ENCODE data around the gene DAP. TPM values are rescaled to one million over a fixed set of nuclear protein-coding genes. Genes with fewer than 3 reads are reported as not detected.

DAP gene
- total and polyA plus RNA-seq, 2 experiments from 2014 or later = 35.7 to 37.6 TPM

GRCh38 chr5:10662661-10663488, 98.2 kb downstream of the DAP start (continued):
- TF ChIP-seq CTCF (conservative IDR thresholded peaks at IDR 0.05; ENCODE audit: low read depth in 2 of 2) = no peak
- TF ChIP-seq POLR2AphosphoS5 (IDR thresholded peaks at IDR 0.05; ENCODE audit: low read depth) = no peak
- TF ChIP-seq ETS1 (IDR thresholded peaks at IDR 0.05) = no peak
- no peak for TF ChIP-seq STAT1 (IDR thresholded peaks at IDR 0.05; ENCODE audit: unreplicated experiment)
- no peak for TF ChIP-seq ZNF331 (CRISPR knock-in tag; IDR thresholded peaks at IDR 0.05; ENCODE audit: low read depth)
- no peak for TF ChIP-seq REST (IDR thresholded peaks at IDR 0.05; ENCODE audit: unreplicated experiment)
- no peak for TF ChIP-seq NANOG (IDR thresholded peaks at IDR 0.05; ENCODE audit: borderline replicate concordance)
- no peak for TF ChIP-seq EZH2 (IDR thresholded peaks at IDR 0.05; ENCODE audit: low read depth, unreplicated experiment)
- TF ChIP-seq CREB1 (CRISPR knock-in tag; IDR thresholded peaks at IDR 0.05; ENCODE audit: low read depth) = no peak

GRCh38 chr5:10662083-10662482, 99.0 kb downstream of the DAP start:
- Histone ChIP-seq H3K4me1 (ENCODE audit: insufficient read depth) (no peaks in the 10 kb centered on the region; the same call in 1 of the 2 replicates), H3K9me2 (ENCODE audit: insufficient read depth) (0 out of 2 replicates have a peak, but pooled peaks cover 5% of the 10 kb centered on the region), H3K4me3 (no peak overlapping the region), H3K4me2 (no peak overlapping the region), H3F3A (replicated peaks; ENCODE audit: low read depth) (no peaks in the 10 kb centered on the region), H2AFZ (no peak overlapping the region), H3K27me3 (ENCODE audit: insufficient read depth) (no peaks in the 10 kb centered on the region), H4K20me1 (replicated peaks; ENCODE audit: insufficient read depth) (no peaks in the 10 kb centered on the region), H3K27ac (ENCODE audit: low read depth) (no peak overlapping the region), H3K36me3 (ENCODE audit: insufficient read depth) (no peaks in the 10 kb centered on the region), H3K79me2 (replicated peaks; ENCODE audit: insufficient read depth) (no peaks in the 10 kb centered on the region)
- Mint-ChIP-seq H3K4me1 (peaks cover 22% of the 10 kb centered on the region; the same call in 2 of the 3 replicates), H3K27me3 (ENCODE audit: insufficient read depth, low read depth, poor library complexity) (peaks cover 13% of the 10 kb centered on the region), H3K36me3 (ENCODE audit: low read depth) (no peaks in the 10 kb centered on the region), H3K27ac (no peak overlapping the region), H3K4me3 (no peak overlapping the region), H3K9me3 (no peaks in the 10 kb centered on the region)
- no peak for DNase-seq (ENCODE audit: low spot score)
- TF ChIP-seq REST (IDR thresholded peaks at IDR 0.05; ENCODE audit: unreplicated experiment) = no peak
- no peak for TF ChIP-seq NANOG (IDR thresholded peaks at IDR 0.05; ENCODE audit: borderline replicate concordance)
- TF ChIP-seq EZH2 (IDR thresholded peaks at IDR 0.05; ENCODE audit: low read depth, unreplicated experiment) = no peak
- ATAC-seq = no peak
